GM18502 (cell line): ENCODE results near the gene PCYT1A.

Experiments
- ATAC-seq: cut with Tn5 transposase; IDR thresholded peaks from one replicate; pipeline ENCODE4 v1.9.1; 2021; ENCODE audit warnings: mild to moderate bottlenecking; ENCODE audit not compliant: unreplicated experiment, poor library complexity

Gene PCYT1A

DNA sequence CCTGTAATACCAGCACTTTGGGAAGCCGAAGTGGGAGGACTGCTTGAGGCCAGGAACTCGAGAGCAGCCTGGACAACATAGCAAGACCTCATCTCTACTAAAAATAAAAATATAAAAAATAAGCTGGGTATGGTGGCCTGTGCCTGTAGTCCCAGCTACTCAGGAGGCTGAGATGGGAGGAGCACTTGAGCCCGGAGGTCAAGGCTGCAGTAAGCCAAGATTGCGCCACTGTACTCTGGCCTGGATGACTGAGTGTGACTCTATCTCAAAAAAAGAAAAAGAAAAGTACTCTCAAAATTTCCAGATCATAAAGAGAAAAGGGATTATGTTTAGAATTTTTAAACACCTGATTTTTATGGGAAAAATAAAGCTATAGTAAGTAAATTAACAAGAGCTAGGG lies 47.1 kb downstream of the PCYT1A start:
- ATAC-seq, result no peak

DNA sequence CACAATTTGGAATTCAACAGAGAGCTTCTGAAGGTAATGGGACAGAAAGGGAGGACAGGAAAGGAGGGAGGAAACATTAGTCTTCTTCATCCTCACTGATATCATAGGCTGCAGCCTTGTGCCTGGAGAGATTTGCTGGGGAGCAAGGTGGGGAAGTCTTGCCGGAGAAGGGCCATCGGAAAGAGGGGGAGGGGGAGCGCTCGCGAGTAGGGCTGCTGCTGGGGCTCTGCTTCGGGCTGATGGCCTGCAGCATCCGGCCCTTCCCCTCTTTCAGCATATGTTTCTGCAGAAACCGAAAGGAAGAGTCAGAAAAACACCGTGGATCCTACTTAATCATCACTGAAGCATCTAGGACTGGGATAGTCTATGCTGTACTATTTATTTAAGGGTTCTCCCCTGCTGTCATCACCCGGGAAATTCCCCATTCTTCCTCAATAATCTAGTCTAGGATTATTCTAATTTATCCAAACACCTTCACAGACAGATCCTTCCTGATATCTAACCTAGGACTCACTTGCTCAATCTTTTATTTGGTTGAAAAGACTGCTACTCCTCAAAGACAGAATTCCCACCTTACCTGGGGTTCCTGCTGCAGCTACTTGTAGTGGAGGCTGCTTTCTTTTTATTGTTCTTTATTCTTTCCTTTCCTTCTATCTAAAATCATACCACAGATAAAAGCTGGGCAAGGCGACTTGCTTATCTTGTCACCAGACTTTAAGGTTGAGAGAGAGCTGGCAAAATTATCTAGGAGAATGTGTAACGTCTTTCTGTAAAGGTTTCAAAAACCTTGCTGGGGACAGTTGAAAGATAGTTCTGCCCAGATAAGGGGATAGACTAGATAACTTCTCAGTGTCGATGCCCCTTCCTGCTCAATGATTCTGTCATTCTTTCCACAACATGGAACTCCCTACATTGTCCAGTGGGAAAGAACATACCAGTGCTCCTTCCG lies 48.6 kb downstream of the PCYT1A start:
- no peak for ATAC-seq

DNA sequence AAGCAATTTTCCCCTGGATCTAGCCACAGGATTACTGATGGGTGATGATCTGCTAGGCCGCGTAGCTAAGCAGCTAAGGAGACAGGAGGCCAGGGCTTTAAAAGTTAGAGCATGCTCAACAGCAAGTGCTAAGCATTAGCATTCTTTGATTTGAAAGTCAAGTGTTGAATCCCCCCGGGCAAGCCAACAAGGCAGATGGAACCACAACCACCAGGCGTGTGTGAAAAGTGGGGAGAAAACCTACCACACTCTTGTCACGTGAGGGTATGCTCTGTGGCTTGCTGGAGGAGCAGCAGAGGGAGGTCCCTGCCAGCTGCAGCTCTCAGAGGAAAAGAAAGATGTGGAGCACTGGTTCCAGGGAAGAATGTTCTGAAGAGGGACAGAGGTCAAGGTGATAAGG lies 50.3 kb downstream of the PCYT1A start:
- ATAC-seq, result no peak

DNA sequence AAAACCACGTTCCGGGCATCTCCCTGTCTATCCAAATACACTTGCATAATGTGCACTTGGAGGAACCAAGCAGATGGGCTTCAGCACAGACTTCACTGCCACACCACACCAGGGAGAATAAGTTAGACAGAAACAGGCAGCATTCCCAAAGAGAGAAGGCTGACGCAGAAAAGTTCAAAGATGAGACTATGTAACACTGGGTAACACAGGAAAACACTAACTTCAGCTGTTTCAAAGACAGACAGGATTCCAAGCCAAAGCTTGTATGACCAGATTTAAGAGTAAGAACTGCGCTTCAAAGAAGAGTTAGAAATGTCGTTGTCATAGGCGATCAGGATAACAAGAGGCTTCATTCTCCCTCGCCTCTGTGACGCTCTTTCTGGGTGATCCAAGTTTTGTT lies 51.3 kb downstream of the PCYT1A start:
- ATAC-seq, result no peak

DNA sequence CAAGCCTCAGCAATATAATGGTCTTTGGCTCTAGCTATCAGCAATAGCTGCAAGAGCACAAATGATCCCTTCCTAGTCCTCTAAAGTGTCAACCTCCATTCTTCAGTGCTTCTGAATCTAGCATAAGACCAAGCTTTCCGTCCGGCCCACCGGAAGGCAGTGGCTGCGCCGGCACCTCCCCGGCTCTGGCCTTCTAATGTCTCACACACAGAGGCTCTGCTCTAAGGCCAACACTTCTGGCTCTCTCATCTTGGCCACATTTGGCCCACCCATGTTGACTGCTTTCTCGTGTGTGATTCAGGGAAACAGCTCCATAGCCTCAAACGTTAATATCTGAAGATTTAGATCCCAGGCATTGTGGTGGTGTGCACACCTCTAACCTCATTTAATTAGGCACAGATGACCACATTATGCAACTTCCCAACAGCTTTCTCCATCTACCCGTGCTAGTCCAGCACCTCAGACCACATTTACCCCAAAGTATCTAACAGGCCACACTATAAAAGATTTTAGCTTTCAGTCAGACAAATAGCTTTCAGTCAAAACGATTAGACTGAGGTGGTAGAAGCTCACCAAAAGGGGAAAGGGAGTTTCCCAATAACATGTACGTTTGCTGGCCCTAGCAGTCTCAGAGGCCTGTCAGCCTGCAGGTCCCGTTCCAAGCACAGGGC lies 51.9 kb downstream of the PCYT1A start:
- no peak for ATAC-seq

DNA sequence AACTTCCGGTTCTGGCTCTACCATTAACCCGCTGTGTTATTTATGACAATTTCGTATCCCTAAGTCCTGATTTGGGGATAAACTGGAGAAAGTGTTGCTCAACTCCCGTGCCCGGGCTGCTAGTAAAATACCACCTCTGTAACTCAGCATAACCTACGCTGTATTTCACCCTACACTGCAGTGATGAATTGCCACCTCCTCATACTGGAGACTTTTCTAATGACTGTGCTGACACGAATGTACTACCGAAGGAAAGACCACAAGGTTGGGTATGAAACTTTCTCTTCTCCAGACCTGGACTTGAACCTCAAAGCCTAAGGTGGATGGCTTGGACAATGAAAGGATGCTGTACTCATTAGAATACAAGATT lies 54.7 kb downstream of the PCYT1A start:
- no peak for ATAC-seq

DNA sequence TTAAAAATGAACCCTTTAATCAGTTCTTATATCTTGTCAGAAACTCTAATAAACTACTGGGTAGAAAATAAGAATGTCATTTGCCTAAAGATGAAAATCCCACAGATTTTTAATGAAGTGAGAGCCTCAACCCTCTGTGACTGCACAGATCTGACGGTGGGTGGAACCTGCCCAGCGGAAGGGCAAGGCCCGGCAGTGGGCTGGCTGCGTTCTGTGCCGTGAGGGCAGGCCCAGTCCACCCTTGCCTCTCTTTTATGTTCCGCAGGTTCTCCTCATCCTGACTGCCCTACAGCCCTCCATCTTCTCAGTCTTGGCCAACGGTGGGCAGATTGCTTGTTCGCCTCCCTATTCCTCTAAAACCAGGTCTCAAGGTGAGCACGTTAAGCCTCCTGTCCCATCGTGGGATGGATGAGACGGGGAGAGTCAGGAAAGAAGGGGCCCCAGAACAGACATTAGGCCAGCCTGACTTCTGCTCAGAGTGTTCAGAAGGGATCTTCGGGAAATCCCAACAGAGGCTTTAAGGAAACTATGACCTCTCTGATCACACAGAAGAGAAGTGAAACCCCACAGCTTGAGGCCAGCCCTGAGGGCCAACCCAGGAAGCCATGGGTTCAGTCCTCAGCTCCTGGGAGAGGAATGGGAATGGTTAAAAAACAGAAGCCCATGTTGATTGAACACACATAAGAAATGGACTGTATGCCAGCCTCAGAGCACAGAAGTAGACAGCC lies 55.2 kb downstream of the PCYT1A start:
- ATAC-seq, result no peak

DNA sequence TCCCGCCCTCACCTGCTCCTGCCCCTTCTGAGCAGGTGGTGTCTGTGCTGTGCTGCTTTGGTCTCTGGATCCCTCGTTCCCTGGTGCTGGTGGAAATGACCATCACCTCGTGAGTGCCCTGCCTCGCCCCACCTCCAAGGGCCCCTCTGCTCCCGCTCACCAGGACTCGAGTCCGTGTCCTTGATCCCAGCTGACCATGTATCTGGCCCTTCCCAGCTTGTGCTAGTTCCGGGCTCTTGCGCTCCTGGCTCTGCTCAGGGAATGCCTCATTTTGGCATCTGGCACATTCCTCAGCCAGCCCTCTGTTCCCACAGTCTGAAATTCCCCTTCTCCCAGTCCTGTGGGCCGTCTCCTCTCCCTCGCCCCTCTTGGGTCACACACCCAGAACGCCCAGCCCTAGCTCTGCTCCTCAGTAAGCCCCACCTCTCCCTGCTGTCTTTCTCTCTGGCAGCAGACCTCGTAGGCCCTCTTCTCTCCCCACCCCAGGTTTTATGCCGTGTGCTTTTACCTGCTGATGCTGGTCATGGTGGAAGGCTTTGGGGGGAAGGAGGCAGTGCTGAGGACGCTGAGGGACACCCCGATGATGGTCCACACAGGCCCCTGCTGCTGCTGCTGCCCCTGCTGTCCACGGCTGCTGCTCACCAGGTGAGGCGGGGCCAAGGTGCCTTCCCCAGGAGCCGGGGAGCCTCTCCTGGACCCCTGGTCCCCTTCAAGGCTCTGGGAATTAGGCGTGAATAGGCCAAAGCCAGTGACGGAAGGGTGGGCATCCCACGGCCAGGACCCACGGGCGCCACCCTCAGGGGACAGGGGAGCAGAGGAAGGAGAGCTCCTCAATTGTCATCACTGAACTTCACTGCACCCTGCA lies 59.7 kb downstream of the PCYT1A start:
- no peak for ATAC-seq

DNA sequence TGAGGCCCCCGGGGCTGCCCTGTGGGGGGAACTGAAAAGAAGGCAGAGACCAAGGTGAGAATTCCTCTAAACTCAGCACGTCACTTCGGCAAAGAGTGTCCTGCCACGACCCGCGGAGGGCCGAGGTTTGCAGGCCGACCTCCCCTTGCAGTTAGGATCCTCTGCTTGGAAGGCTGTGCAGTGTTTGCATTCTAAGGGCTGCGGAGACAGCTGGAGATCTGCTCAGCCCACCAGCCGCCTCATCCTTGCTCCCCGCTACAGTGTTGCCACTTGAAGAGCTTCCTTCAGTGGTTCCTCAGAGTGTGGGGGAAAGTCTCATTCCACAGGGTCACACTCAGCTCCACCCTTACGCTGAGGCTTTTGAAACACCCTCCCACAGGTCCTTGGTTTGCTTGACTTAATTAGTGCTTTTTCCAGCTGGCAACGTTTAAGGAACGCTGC lies 60.4 kb downstream of the PCYT1A start:
- no peak for ATAC-seq

DNA sequence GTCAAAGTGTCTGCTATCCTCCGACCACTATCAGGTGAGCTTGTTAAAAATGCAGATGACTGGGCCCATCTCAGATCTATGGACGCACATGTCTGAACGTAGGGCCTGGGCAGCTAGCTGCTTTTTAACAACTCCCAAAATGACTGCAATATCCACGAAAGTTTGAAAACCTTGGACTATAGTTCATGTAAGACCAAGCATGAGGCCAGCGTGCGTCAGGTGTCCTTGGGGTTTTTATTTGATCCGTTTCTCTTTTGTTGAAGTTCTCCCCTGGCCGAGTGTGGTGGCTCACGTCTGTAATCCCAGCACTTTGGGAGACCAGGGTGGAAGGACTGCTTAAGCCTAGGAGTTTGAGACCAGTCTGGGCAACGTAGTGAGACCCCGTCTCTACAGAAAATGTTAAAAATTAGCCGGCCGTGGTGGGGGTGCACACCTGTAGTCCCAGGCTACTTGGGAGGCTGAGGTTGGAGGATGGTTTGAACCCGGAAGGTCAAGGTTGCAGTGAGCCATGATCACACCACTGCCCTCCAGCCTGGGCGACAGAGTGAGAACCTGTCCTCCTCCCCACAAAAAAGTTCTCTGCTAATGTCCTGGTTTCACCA lies 61.7 kb downstream of the PCYT1A start:
- ATAC-seq, result no peak

DNA sequence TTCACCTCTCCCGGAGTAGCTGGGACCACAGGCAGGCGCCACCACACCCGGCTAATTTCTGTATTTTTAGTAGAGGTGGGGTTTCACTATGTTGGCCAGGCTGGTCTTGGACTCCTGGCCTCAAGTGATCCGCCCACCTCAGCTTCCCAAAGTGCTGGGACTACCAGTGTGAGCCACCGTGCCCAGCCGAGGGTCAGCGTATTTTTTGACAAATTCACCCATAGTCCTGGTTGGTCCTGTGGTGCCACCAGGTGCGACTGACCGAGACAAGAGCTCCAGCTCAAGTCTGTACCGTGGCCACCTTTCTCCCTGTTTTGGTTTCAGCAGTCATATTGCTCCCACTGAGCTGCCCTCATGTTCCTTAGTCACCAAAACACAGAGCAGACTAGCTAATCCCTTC lies 62.4 kb downstream of the PCYT1A start:
- no peak for ATAC-seq

DNA sequence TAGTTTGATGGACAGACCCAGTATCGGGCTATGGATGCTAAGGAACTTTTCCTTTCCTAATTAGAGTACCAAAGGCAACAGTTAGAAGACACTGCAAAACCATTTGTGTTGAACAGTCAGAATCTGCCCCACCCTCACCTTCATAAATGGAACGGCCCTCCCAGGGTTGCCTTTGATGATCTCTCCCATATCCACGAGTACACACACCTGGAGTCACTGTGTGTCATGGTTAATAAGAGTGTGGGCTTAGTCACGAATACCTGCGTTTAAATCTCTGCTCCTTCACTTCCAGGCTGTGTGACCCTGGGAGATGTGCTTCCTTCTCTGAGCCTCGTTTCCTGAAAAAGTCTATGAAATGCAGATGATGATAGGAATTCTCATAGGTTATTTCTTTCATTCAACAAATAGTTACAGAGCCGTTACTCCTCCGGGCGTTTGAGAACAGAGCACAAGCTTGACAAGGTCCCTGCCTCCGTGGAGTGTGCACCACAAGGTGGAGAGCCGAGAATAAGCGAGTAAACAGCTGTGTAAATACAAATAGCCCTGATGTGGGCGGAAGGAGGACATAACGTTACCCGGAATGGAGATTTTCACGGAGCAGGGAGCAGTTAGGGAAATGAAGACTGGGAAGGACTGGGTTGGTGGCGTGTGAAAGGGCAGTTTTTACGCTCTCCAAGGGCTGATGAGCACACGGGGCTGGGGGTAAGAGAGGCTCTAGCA lies 64.5 kb downstream of the PCYT1A start:
- ATAC-seq, result no peak

DNA sequence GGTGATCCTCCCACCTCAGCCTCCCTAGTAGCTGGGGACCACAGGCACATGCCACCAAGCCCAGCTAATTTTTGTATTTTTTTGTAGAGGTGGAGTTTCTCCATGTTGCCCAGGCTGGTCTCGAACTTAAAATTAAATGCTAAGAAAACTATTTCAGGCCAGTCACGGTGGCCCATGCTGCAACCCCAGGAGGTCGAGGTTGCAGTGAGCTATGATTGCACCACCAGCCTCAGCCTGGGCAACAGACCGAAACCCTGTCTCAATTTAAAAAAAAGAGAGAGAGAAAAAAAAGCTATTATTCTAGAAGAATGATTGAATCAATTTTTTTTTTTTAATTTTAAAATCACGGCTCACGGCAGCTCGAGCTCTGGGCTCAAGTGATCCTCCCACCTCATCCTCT lies 66.5 kb downstream of the PCYT1A start:
- no peak for ATAC-seq

DNA sequence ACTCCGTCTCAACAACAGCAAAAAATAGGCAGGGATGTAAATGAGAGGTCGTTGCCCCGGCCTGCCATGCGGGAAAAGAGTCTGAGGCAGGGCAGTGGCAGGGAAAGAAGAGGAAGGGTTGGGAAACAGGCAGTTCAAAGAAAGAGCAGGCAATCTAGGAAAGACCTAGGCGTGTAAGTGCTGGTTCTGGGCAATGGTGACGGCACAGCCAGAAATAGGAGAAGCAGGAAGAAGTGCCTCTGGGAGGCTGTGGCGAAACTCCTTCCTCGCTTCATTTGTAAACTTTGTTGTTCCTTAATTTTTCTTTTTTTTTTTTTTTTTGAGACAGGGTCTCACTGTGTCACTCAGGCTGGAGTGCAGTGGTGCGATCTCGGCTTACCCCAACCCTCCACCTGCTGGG lies 66.9 kb downstream of the PCYT1A start:
- ATAC-seq, result no peak

DNA sequence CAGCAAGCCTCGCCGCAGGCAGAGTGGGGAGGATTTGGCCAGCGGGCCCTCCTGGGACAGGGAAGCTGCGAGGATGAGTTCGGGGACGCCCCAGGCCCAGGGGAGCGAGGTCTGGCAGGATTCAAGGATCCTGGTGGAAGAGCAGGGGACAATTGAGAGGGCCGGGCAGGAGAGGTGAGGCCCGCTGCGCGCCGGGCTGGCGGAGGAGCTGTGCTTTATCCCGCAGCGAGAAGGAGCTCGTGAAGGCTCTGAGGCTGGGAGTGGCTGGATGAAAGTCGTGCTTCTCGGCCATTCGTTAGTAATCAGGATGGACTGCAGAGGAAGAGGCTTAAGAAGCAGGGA lies 67.6 kb downstream of the PCYT1A start:
- ATAC-seq, result no peak

DNA sequence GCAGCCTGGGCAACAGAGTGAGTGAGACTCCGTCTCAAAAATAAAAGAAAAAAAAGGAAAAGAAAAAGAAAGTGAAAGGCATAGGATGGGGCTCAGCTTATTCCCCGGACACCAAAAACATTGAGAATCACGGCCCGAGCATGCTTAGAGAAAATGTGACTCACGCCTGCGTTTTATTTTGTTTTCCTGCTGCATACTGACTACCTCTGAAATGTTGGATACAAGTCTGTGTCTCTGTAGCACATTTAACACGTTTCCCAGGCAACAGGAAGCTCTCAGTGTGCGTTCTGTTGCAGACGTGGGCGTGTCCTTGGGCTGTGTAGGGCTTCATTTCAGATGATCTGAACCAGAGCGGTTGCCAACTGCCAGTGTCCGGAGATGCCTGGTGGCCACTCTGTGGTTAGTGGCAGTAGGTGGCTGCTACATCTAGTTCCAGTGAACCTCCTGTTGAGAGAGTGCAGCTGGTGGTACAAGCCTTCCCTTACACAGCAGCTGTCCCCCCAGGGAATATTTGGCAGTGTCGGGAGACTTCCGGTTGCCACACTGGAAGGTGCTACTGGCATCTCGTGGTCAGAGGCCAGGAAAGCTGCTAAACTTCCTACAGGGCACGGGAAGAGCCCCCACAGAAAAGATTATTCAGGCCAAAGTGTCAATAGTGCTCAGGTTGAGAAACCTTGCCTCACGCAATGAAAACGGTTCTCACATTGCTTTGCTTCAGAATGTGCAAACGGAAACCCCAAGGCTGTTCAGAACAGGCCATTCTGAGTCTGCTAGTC lies 68.1 kb downstream of the PCYT1A start:
- ATAC-seq, result no peak

DNA sequence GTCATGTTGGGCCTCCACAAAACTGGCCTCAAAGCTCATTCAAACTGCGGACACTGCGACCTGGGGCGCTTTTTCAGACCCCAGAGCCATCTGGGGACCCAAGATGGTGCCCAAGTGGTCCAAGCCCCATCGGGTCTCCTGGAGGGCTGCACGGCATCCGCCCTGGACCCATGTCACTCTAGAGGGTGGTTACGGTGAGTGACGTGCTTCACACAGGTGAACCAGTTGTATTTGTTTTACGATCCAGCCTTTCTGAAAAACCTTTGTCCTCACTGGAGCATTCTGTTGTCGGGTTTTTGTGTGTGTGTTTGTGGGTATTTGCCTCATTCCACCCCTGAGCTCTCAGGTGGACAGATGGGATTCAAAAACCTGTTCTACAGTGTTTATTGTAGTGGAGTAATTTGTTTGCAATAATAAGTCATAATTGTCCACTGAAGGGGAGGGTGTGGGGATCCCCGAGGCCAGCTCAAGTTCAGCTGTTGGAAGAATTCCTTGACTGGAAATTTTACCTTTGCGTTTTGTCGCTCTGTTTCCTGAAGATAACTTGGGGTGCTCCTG lies 69.3 kb downstream of the PCYT1A start:
- no peak for ATAC-seq
